ENCODE data around the gene TCTN1. TPM values are rescaled to one million over a fixed set of nuclear protein-coding genes. Genes with fewer than 3 reads are reported as not detected.
"Not testable (repeated sequence)": the region's sequence is repeated elsewhere in the genome, so short reads cannot be mapped to it uniquely, and the experiment has no call there.

Gene TCTN1
- 19.9 TPM for polyA plus RNA-seq (ENCODE audit: insufficient read length)

DNA sequence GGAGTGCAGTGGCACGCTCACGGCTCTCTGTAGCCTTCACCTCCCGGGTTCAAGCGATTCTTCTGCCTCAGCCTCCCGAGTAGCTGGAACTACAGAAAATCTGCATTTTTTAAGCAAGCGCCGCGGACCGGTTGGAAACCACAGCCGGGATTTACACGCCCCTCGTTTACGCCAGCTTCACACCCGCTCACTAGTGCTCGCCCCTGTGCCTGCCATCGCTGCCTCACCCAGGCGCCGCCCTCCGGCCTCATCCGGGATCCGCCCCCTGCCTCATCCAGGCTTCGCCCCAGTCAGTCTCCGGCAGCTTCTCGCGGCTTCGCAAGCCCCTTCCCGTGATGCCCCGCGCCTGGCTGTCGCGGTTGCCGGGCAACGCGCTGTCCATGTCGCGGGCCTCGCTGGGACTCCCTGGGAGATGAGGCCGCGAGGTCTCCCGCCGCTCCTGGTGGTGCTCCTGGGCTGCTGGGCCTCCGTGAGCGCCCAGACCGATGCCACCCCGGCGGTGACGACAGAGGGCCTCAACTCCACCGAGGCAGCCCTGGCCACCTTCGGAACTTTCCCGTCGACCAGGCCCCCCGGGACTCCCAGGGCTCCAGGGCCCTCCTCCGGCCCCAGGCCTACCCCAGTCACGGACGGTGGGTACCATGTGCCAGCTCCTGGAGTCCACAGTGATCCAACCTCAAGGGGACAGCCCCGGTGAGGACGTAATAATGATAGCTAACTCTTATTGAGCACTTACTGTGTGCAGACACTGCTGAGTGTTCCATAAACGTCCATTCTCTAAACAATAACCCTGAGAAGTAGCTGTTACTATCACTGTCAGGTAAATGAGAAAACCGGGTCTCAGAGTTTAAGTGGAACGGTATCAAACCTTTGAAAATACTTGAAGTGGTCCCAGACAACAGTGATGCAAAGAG is at the start of gene TCTN1:
TSS of gene TCTN1 (plus strand) at position 359 of the 914 bp plus-strand sequence. CDS start at position 413, 54 bp downstream.
- peak; percentile 84 for DNase-seq (ENCODE audit: low read depth)

DNA sequence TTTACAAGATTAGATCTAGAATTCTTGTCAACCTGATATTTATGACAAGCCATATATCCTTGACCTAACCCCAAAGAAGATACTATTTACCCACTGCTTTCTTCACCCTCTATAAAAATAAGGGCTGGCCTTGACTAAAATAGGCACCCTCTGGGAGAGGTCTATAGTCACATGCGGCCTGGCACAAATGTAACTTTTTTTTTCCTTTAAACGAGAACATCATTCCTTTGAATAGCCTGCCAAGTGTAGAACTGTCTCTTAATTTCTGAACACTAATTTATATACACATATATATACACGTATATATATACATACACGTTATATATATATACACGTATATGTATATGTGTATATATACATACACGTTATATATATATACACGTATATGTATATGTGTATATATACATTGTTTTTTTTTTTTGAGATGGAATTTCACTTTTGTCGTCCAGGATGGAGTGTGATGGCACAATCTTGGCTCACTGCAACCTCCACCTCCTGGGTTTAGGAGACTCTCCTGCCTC is 49.4 kb upstream of the TCTN1 start:
- DNase-seq (ENCODE audit: low read depth), result no peak

DNA sequence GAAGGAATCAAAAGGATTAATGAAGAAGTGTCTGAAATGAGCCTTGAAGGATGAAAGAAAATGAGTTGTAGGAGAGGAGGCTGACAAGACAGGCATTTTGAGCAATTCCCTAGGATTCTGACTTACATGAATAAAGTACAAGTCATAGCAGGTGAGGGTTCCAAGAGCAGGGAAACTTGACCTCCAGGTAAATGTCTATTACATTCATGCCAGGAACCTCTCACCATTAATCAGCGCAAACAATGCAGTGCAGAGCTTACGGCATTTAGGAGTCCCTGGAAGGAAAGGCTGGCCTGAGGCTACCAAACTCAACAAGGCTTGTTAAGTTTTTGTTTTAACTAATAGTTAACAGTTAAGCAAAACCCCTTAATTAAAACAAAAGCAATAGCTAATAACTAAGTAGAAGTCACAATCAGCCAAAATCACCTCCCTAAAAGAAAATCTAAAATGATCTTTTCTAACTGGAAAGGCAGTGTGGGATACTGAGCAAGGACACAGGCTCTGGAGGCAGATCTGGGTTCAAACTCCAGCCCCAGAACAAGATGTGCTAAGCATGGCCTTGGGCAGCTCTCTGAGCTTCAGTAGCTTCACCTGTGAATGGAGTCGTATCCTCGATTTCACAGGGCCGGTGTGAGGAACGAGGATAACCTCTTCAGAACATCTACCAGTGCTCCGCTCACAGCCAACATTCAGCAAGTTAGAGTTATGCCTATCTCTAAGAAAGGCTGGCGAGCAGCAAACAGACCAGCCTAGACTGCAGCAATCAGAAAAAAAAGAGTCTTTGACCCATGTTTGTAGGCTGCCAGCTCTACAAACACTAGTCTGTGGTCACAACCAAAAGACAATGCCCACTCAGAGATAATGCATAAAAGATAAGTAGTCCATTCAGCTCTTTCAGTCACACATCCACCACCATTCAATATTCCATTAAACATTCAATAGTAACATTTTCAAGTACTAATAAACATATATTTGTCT is 47.7 kb upstream of the TCTN1 start:
- no peak for DNase-seq (ENCODE audit: low read depth)

DNA sequence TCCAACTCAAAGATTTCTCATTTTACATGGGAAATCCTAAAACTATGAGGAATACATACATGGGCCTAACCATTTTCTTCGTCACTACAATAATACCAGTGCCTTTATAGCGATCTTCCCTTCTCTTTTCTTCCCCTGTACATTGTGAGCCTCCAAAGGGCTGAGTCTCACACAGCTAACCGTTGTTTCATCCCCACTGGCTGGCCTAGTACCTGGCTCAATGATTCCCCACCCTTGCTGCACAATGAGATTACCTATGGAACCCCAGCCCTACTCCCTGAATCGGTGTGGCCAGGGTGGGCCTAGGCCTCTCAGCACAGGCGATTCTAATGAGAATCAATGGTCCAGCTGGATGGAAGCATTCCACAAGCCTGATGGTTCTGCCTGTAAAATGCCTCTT is 46.9 kb upstream of the TCTN1 start:
- DNase-seq (ENCODE audit: low read depth), result no peak

DNA sequence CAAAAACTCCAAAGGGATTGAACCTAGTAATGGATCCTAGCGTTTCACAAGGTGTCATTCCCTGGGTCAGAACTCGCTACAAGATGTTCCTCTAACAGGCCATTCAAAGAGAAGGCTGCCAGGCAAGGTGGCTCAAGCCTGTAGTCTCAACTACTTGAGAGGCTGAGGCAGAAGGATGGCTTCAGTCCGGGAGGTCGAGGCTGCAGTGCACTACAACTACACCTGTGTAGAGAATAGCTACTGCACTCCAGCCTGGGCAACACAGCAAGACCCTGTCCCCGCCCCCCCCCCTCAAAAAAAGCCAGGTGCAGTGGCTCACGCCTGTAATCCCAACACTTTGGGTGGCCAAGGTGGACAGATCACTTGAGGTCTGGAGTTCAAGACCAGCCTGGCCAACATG is 45.2 kb upstream of the TCTN1 start:
- DNase-seq (ENCODE audit: low read depth), result no peak

DNA sequence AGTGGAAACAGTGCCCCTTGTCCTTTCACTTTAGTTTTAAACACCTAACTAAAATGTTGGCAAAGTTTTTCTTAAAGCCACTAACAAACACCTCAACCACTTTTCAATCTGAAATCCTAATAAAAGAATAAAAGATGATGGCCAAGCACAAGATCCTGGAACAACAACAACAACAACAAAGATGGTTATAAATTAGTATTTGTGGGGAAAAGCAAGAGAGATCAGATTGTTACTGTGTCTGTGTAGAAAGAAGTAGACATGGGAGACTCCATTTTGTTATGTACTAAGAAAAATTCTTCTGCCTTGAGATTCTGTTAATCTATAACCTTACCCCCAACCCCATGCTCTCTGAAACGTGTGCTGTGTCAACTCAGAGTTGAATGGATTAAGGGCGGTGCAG is 44.1 kb upstream of the TCTN1 start:
- not testable (repeated sequence) for DNase-seq (ENCODE audit: low read depth)

DNA sequence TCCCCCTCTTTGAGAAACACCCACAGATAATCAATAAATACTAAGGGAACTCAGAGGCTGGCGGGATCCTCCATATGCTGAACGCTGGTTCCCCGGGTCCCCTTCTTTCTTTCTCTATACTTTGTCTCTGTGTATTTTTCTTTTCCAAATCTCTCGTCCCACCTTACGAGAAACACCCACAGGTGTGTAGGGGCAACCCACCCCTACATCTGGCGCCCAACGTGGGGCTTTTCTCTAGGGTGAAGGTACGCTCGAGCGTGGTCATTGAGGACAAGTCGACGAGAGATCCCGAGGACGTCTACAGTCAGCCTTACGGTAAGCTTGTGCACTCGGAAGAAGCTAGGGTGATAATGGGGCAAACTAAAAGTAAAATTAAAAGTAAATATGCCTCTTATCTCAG is 43.1 kb upstream of the TCTN1 start:
- DNase-seq (ENCODE audit: low read depth), result not testable (repeated sequence)

DNA sequence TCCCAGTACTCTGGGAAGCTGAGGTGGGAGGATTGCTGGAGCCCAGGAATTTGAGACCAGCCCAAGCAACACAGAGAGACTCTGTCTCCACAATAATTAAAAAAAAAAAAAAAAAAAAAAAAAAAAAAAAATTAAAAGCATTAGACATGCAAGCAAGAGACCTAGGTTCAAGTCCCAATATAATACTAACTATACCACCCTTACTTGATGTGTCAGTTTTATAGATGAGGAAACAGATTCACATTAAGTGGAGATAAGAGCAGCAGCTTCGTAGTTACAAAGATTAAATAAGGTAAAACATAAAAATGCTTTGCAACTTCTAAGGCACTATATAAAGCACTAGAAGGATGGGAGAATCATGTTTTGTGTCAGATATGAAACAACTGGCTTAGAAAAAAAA is 39.9 kb upstream of the TCTN1 start:
- no peak for DNase-seq (ENCODE audit: low read depth)

DNA sequence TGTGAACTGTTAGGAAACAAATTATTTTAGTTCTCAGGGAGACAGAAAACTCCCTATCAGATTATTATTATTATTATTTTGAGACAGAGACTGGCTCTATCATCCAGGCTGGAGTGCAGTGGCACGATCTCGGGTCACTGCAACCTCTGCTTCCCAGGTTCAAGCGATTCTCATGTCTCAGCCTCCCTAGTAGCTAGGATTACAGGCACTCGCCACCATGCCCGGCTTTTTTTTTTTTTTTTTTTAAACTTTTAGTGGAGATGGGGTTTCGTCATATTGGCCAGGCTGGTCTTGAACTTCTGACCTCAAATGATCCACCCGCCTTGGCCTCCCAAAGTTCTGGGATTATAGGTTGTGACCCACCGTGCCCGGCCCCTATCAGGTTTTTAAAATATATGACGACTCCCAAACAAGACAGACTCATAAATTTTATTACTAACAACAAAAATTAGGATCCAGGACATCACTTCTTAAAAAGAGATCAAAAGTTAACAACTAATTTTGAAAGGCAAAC is 39.2 kb upstream of the TCTN1 start:
- not testable (repeated sequence) for DNase-seq (ENCODE audit: low read depth)

DNA sequence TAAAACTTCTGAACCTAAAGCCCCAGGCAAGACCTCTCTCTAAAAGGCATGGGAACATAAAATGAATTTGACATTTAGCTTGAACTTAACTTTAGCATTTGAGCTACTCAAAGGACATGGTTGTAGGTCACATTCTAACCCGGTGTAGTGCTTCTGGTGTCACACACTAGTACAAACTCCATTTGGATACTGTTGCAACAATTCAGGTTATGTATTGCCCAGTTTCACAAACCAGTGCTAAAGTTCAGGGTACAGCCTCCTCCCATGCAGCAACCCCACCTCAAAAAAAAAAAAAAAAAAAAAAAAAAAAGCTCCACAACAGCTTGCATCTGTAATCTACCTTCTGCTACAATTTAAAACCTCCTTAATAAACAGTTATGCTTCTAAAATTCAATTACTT is 38.6 kb upstream of the TCTN1 start:
- no peak for DNase-seq (ENCODE audit: low read depth)

DNA sequence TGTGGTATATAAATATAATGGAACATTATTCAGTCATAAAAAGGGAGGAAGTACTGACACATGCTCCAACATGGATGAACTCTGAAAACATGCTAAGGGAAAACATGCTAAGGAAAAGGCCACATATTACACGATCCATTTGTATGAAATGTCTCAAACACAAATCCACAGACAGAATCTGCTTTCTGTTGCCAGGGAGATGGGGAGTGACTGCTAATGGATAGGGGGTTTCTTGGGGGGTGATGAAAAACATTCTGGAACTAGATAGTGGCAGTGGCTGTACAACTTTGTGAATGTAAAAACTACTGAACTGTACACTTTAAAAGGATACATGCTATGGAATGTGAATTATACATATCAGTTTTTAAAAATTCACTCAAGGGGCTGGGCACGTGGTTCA is 37.4 kb upstream of the TCTN1 start:
- DNase-seq (ENCODE audit: low read depth), result no peak

DNA sequence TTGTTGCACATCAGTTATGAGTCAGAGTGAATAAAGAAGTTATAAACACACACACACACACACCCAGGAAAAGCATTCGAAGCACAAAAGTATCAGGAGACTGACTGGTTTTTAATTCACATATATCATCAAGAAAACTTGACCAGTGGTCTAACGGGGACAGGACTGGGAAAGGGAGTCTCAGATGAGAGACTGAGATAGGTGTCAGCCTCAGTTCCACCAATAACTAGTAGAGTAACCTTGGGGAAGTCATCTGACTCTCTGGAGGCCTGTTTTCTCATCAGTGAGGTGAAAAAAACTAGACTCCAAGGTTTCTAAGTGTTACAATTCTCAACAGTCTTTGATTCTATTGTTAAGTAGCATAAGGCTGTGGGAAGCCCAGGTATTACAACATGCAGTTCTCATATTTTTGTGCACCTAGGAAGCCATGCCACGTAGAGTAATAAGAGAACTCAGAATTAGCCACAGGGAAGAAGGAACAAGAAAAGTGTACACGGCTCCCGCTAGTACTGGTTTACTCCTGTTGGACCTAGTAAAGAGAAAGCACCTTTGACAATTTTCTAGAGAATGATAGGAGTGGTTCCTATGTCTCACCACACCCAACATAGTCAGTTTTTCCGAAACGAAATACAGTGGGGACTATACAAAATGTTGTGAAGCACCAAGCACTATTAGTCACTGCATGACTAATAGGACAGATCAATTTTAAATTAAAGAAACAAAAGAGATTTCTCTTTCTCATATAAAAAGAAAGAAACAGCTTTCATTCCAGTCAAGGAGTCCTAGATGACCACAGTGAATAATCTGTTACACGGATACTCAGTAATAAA is 35.9 kb upstream of the TCTN1 start:
- DNase-seq (ENCODE audit: low read depth), result no peak

DNA sequence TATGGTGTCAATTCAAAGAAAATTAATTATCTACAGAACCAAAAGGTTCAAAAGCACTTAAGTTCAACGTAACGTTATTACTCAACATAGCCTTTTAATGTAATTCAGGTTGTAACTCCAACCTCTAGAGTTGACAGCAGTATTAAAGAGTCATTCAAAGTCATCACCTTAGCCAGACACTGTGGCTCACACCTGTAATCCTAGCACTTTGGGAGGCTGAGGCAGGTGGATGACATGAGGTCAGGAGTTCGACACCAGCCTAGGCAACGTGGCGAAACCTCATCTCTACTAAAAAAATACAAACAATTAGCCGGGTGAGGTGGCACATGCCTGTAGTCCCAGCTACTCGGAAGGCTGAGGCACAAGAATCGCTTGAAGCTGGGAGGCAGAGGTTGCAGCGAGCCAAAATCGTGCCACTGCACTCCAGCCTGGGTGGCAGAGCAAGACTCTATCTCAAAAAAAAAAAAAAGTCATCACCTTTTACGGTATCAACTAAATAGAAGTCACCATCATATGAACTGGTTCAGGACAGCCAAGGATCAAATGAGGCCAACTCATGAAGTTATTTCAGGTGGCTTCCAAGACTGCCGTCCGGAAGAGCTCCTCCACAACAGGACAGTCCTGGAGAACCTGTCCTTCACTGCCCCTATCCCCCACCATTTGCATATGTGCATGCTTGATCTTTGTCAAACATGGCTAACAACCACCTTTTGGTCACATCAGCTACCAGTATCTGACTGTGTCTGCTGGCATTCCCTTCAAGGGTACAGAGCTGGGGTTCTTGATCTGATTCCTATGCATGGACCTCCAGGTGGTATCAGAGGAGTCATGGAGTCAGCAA is 35.0 kb upstream of the TCTN1 start:
- DNase-seq (ENCODE audit: low read depth), result no peak

DNA sequence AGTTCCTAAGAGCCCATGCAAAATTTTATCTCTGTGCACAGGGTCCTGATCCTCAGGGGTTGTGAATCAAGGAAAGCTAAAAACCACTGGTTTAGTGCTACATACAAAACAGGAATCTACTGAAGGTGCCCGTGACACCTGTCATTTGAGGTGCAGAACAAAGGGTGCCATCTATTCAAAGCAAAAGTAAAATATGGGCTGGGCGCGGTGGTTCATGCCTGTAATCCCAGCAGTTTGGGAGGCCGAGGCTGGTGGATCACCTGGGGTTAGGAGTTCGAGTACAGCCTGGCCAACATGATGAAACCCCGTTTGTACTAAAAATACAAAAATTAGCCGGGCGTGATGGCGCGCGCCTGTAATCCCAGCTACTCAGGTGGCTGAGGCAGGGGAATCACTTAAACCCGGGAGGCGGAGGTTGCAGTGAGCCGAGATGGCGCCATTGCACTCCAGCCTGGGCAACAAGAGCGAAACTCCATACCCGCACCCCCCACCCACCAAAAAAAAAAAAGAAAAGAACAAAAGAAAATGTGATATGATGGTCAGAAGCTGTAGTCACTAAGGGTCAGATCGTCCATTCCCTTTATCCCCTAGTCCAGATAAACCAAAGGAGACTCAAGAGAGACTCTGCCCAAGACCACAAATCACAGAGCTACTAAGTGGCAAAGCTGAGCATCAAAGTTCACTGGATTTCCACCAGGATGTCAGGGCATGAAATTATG is 34.2 kb upstream of the TCTN1 start:
- DNase-seq (ENCODE audit: low read depth), result no peak

DNA sequence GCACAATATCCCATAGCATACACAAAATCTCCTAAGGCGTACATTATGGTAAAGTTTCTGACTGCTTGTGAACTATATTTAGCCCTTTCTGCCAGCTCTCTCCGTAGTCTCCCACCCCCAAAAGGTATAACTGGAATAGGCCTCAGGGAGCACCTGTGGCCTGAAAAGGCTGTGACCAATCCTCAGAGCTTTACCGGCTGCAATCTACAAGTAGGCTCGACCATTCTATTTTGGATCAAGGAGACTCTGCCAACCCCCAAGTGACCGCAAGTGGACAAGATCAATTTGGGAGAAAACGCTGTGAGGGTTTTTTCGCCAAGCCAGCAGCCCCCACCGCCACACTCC is 32.0 kb upstream of the TCTN1 start:
- DNase-seq (ENCODE audit: low read depth), result no peak

DNA sequence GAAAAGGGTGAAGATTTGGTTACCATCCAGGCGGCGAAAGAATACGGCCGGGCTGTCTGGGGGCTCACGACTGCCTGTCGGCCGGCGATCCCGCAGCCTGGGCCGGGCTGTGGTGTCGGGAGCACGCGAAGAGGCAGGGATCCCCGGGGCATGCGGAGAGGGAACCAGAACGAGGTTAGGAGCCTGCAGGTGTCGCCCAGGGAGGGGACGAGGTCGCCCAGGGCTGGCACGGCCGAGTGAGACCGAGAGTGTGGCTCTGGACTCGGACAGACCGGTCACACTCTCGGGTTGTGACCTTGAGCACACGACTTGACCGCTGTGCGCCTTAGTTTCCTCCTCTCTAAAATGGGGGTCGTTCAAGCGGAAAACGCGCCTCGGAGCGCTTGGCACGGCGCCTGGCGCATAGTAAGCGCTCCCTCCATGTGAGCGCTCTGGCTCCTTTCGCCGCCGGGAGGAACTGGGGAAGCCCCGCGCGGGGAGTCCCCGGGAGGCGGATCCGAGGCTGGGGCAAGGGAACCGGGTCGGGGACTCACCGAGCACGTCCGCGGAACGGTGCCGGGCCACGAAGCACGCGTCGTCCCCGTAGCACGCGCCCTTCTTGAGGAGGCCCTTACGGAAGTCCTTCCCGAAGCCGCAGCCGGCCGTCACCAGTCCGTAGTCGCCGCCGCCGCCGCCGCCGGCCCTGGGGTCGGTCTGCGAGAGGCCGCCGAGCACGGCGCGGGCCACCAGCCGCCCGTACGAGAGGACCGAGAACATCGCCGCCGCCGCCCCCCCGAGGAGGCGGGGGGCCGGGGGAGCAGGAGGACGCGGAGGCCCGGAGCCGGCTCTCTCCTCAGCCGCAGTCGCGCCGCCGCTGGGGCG is 31.4 kb upstream of the TCTN1 start:
- DNase-seq (ENCODE audit: low read depth), result no peak

DNA sequence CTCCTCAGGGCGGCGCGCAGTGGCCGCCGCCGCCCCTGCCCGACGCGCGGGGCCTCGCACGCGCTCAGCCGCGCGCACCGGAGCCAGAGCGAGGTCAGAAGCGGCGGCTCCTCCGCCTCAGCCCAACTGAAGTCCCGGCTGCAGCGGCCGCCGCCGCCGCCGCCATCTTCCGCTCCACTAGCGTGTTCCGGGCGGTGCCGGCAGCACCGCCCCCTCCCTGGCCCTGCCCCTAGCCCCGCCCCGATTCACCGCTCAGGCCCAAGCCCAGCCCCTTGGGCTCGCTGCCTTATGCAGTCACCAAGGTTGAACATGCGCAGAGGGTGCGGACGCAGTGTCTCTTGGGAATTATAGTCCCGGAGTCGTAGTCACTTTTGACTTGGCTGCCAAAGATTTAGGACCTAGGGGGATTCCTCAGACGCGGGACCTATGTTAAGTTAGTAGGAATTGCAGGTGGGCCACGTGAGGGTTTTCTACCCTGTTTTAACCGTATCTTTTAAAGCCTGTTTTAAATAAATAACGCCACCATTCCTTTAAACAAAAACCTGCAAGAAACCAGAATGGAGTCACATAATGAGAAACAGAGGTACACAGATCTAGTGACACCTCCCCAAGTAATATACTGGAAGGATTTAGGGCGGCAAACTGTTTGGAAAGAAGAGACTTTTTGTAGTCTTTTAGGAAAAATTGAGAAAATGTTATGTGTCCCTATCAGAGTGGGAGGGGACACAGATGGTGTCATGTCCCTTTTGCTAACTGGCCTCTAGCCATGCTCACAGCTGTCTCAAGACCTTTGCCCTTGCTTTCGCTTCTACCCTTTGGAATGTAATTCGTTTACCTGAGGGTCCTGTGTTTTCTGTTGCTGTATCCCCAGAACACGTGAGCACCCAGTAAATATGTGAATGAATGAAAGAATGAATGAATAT is 30.5 kb upstream of the TCTN1 start, which contains the start of gene PPTC7:
TSS of gene PPTC7 (minus strand) at position 182 of the 923 bp plus-strand sequence. CDS start 287 bp downstream, outside the sequence.
- peak; percentile 96 for DNase-seq (ENCODE audit: low read depth)

Data from forelimb muscle (tissue), 1 donor.